GM21825 (cell line): Measurements from ENCODE around the gene SLFN12L.
A peak's percentile ranks its signal among the peaks of the same experiment; 100 is the strongest.

Experiments used
- ATAC-seq: cut with Tn5 transposase; IDR thresholded peaks from one replicate; pipeline ENCODE4 v1.9.1; 2021; ENCODE audit warnings: mild to moderate bottlenecking, moderate library complexity; ENCODE audit not compliant: unreplicated experiment

Gene SLFN12L

GRCh38 chr17:35433075-35433894 is 104.2 kb downstream of the SLFN12L start:
- peak; percentile 45 for ATAC-seq

DNA sequence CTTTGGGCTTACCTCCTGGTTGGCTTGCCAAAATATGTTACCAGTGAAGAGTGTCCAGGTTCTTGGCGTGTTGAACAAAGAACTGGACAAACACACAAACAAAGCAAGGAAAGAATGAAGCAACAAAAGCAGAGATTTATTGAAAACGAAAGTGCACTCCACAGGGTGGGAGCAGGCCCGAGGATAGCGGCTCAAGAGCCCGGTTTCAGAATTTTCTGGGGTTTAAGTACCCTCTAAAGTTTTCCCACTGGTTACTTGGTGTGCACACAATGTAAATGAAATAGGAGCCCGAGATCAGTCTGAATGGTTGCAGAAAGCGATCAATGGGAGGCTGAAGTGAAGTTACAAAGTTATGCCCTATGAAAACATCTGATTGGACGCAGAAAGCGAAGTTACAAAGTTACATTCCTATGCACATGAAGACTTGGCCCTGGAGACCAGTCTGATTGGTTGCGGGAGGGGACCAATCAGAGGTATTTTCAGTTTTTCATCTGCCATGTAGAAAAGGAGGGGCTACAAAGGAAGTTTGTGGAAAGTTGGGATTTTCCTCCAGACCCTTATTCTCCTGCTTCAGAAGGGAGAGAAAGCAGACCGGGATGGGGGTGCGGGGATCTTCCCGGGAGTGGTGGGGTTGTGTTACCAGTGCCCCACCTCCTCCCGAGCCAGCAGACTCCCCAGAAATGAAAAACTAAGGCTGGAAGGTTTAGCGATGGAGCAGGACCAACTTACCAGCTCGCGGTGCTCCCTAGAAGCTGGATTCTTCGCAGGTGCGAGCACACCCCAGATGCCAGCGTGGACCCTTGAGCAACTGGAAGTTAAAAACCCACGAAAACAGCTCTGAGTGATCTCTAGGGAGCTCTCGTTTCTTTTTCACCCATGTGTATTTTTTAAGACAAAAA is 105.1 kb downstream of the SLFN12L start, which contains the start of gene SLFN12:
TSS of gene SLFN12 (minus strand) at position 325 of the 899 bp plus-strand sequence. CDS start 9,472 bp downstream, outside the sequence.
- peak; percentile 70 for ATAC-seq

DNA sequence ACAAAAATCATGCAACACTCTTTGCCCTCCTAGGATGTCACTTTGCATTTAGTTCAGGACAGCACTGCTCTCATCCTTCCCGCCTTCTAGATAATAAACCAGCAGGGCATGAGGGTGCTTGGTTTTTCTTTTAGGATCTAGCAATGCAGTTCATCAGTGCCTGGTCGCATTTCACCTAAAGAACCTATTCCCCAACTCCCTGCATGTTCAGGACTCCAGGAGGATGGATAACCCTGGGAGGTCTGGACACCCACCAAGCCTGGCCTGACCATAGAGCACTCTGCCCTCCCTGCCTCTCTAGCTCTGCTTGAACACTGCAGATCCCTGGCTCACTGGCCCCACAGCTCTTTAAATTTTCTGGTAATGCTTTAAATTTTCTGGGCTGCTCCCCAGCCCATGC is 107.8 kb downstream of the SLFN12L start:
- no peak for ATAC-seq

DNA sequence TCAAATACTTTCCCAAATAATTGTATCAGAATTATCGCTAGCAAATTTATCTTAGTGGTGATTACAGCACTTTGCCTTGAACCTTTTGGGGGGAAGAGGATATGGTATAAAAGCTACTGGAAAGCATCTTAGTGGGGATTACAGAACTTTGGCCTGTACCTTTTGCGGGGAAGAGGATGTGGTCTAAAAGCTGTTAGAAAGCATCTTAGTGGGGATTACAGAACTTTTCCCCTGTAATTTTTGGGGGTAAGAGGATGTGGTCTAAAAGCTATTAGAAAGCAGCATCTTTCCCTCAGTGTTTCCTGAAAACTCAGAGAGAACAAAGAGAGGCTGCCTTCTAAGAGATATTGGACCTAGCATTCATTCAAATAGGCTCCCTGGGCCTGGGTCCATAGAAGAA is 109.2 kb downstream of the SLFN12L start:
- no peak for ATAC-seq

- no peak for ATAC-seq
Observed at GRCh38 chr17:35423761-35424160, 113.7 kb downstream of the SLFN12L start.
